Parathyroid adenoma (tissue), 2 donors: Measurements from ENCODE around the gene CCSER1.

ENCODE experiments used
- H2AFZ ChIP-seq: fragments of 300-600 bp; sonication (generic); one replicate; pipeline ENCODE4 v1.7.0; 2017; ENCODE audit warnings: antibody characterized with exemption, mild to moderate bottlenecking
- H3K27ac ChIP-seq: fragments of 300-600 bp; sonication (generic); one replicate; pipeline ENCODE4 v1.7.0; 2017
- H3K27me3 ChIP-seq: fragments of 300-600 bp; sonication (generic); one replicate; pipeline ENCODE4 v1.7.0; 2017; ENCODE audit warnings: low read length; ENCODE audit not compliant: control insufficient read depth, insufficient read depth
- H3K36me3 ChIP-seq: fragments of 300-600 bp; sonication (generic); one replicate; pipeline ENCODE4 v1.7.0; 2017; ENCODE audit warnings: low read length; ENCODE audit not compliant: control insufficient read depth, insufficient read depth
- H3K4me1 ChIP-seq: fragments of 300-600 bp; sonication (generic); one replicate; pipeline ENCODE4 v1.7.0; 2017; ENCODE audit warnings: control low read depth
- H3K4me2 ChIP-seq: fragments of 300-600 bp; sonication (generic); one replicate; pipeline ENCODE4 v1.7.0; 2017; ENCODE audit warnings: low read length
- H3K4me3 ChIP-seq: fragments of 300-600 bp; sonication (generic); one replicate; pipeline ENCODE4 v1.7.0; 2017; ENCODE audit warnings: low read depth, low read length
- H3K79me2 ChIP-seq: fragments of 300-600 bp; sonication (generic); one replicate; pipeline ENCODE4 v1.7.0; 2017; ENCODE audit warnings: control low read depth
- H3K9ac ChIP-seq: fragments of 300-600 bp; sonication (generic); one replicate; pipeline ENCODE4 v1.7.0; 2017; ENCODE audit warnings: mild to moderate bottlenecking
- H3K9me3 ChIP-seq: fragments of 300-600 bp; sonication (generic); one replicate; pipeline ENCODE4 v1.7.0; 2017; ENCODE audit warnings: low read length; ENCODE audit not compliant: control insufficient read depth
- CTCF ChIP-seq: fragments of 300-600 bp; sonication (generic); IDR thresholded peaks from one replicate; pipeline ENCODE4 v1.7.0; 2017; ENCODE audit warnings: antibody characterized with exemption, mild to moderate bottlenecking
- donor health status: primary hyperparathyroidism.

Gene CCSER1

DNA sequence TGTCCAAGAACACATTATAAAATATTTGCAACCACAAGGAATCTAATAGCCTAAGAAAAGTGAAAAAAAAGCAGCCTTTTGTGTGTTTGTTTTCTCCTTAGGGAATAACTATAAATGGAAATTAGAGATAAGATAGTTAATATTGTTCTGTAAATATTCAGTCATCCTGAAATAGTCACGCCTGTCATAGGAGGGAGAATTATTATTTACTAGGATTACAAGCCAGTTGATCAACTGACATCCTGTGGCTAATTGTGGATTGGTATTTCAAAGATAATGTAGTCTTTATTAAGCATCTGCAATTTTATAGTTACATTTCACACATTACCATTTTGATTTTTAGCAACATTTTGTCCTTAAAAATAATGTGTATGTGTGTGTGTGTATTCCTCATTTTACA, 118.6 kb downstream of the CCSER1 start:
- Histone ChIP-seq H3K4me1 (no peaks in the 10 kb centered on the region), H3K36me3 (no peaks in the 10 kb centered on the region), H3K27ac (no peak overlapping the region), H3K4me3 (no peak overlapping the region), H2AFZ (no peak overlapping the region), H3K9ac (no peak overlapping the region), H3K79me2 (no peaks in the 10 kb centered on the region), H3K27me3 (no peaks in the 10 kb centered on the region), H3K4me2 (no peak overlapping the region), H3K9me3 (no peaks in the 10 kb centered on the region)
- no peak for TF ChIP-seq CTCF

GRCh38 chr4:90246816-90247215, 119.6 kb downstream of the CCSER1 start:
- Histone ChIP-seq H3K27me3 (no peaks in the 10 kb centered on the region), H3K4me2 (no peak overlapping the region), H3K79me2 (no peaks in the 10 kb centered on the region), H3K4me1 (no peaks in the 10 kb centered on the region), H3K9me3 (no peaks in the 10 kb centered on the region), H3K4me3 (no peak overlapping the region), H3K36me3 (no peaks in the 10 kb centered on the region), H3K27ac (no peak overlapping the region), H2AFZ (no peak overlapping the region), H3K9ac (no peak overlapping the region)
- no peak for TF ChIP-seq CTCF

GRCh38 chr4:90254357-90254756, 127.2 kb downstream of the CCSER1 start:
- no peaks in the 10 kb centered on the region for H3K36me3 ChIP-seq
- no peaks in the 10 kb centered on the region for H3K27me3 ChIP-seq
- H3K4me3 ChIP-seq = no peak overlapping the region
- H3K9me3 ChIP-seq = no peaks in the 10 kb centered on the region
- no peak for TF ChIP-seq CTCF
- H3K79me2 ChIP-seq = no peaks in the 10 kb centered on the region
- no peak overlapping the region for H3K4me2 ChIP-seq
- no peak overlapping the region for H3K9ac ChIP-seq
- H2AFZ ChIP-seq = no peak overlapping the region
- H3K4me1 ChIP-seq = no peaks in the 10 kb centered on the region
- H3K27ac ChIP-seq = no peak overlapping the region

- H3K4me2 ChIP-seq = no peak overlapping the region
- no peak overlapping the region for H3K27ac ChIP-seq
- H2AFZ ChIP-seq = no peak overlapping the region
- H3K9me3 ChIP-seq = no peaks in the 10 kb centered on the region
- no peaks in the 10 kb centered on the region for H3K4me1 ChIP-seq
- H3K9ac ChIP-seq = no peak overlapping the region
- no peak for TF ChIP-seq CTCF
- H3K79me2 ChIP-seq = no peaks in the 10 kb centered on the region
- no peaks in the 10 kb centered on the region for H3K27me3 ChIP-seq
- no peak overlapping the region for H3K4me3 ChIP-seq
- no peaks in the 10 kb centered on the region for H3K36me3 ChIP-seq
Observed at GRCh38 chr4:90274175-90274574, 147.0 kb downstream of the CCSER1 start.

DNA sequence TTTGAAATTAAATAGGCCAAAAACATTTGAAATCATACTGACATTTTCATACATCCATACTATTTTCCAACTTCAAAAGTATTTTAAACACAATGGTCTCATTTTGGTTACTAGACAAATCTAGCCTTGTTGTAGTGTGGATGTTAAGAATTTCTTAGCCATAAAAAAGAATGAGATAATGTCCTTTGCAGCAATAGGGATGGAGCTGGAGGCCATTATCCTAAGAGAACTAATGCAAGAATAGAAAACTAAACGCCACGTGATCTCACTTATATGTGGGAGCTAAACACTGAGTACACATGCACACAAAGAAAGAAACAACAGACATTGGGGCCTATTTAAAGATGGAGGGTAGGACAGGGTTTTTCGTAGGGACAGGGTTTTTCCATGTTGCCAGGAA, 153.8 kb downstream of the CCSER1 start:
- Histone ChIP-seq H2AFZ (no peak overlapping the region), H3K36me3 (no peaks in the 10 kb centered on the region), H3K9me3 (no peaks in the 10 kb centered on the region), H3K79me2 (no peaks in the 10 kb centered on the region), H3K9ac (no peak overlapping the region), H3K4me2 (no peak overlapping the region), H3K4me1 (no peaks in the 10 kb centered on the region), H3K4me3 (no peak overlapping the region), H3K27me3 (no peaks in the 10 kb centered on the region), H3K27ac (no peak overlapping the region)
- no peak for TF ChIP-seq CTCF
